ENCODE data around the gene NRXN3. TPM values are rescaled to one million over a fixed set of nuclear protein-coding genes. Genes with fewer than 3 reads are reported as not detected.

NRXN3 gene
- polyA plus RNA-seq, 1 donor (not counting 4 experiments of a cell fraction or from before 2014, with no cell fraction given), result 0.89 TPM

DNA sequence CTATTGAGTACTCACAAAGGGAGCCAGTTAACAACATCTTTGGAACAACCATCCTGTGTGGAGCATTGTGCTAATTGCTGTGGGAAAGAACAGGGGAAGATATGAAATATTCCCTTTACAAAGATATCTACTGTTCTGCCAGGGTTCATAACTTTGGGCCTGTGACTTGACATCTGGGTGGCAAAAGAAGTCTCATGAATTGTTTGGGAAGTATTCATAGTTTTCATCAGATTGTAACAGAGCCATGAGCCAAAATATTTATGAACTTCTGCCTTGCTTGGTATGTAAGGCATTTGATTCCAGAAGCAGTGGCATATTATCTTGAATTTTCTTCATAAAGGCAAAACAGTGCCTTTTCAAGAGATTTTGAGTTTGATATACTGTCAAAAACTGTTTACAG lies 1224.9 kb downstream of the NRXN3 start:
- H3K36me3 ChIP-seq (ENCODE audit: control insufficient read depth in 2 of 2, extremely low read depth in 1 of 2, insufficient read depth in 2 of 2, low read length in 2 of 2), result no peaks in the 10 kb centered on the region
- no peaks in the 10 kb centered on the region for H3K79me2 ChIP-seq (ENCODE audit: control insufficient read depth, insufficient read depth, low read length)
- H3K27ac ChIP-seq (ENCODE audit: control insufficient read depth, insufficient read depth, low read length), result no peak overlapping the region
- dilution Hi-C loops (cut with MboI; ENCODE audit: extremely low pct_ligation_motif_present, low sequenced_read_pairs), result no loop called here
- FAIRE-seq, result no peak
- H3K4me3 ChIP-seq (ENCODE audit: control insufficient read depth in 2 of 3, extremely low read depth in 1 of 3, insufficient read depth in 2 of 3, low read depth in 1 of 3, low read length in 3 of 3), result no peak overlapping the region
- no peaks in the 10 kb centered on the region for H3K27me3 ChIP-seq (ENCODE audit: control insufficient read depth, extremely low read depth, insufficient read depth, low read length)
- H3K4me2 ChIP-seq (ENCODE audit: control insufficient read depth, extremely low read depth, insufficient read depth, low read depth, low read length), result no peak overlapping the region
- H3K9me3 ChIP-seq (ENCODE audit: control insufficient read depth, low read depth, low read length), result no peaks in the 10 kb centered on the region
- H3K4me1 ChIP-seq (ENCODE audit: control insufficient read depth, extremely low read depth, insufficient read depth, low read length), result no peaks in the 10 kb centered on the region
- no peak for DNase-seq (ENCODE audit: low read depth, low spot score)
- H2AFZ ChIP-seq (ENCODE audit: control insufficient read depth, low read length), result no peak overlapping the region
- no peaks in the 10 kb centered on the region for H3K9me1 ChIP-seq (ENCODE audit: control insufficient read depth, extremely low read depth, insufficient read depth, low read length)
- H3K9ac ChIP-seq (ENCODE audit: control insufficient read depth, extremely low read depth, insufficient read depth, low read length), result no peak overlapping the region
- no peaks in the 10 kb centered on the region for H4K20me1 ChIP-seq (ENCODE audit: control insufficient read depth, extremely low read depth, insufficient read depth, low read length)
- TF ChIP-seq, protein P1, sequence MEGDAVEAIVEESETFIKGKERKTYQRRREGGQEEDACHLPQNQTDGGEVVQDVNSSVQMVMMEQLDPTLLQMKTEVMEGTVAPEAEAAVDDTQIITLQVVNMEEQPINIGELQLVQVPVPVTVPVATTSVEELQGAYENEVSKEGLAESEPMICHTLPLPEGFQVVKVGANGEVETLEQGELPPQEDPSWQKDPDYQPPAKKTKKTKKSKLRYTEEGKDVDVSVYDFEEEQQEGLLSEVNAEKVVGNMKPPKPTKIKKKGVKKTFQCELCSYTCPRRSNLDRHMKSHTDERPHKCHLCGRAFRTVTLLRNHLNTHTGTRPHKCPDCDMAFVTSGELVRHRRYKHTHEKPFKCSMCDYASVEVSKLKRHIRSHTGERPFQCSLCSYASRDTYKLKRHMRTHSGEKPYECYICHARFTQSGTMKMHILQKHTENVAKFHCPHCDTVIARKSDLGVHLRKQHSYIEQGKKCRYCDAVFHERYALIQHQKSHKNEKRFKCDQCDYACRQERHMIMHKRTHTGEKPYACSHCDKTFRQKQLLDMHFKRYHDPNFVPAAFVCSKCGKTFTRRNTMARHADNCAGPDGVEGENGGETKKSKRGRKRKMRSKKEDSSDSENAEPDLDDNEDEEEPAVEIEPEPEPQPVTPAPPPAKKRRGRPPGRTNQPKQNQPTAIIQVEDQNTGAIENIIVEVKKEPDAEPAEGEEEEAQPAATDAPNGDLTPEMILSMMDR (optimal IDR thresholded peaks at IDR 0.05 in 1 of 3, IDR thresholded peaks at IDR 0.05 in 1 of 3, conservative IDR thresholded peaks at IDR 0.05 in 1 of 3; ENCODE audit: extremely low read depth in 1 of 3, insufficient read depth in 2 of 3, low read length in 3 of 3), result no peak
- TF ChIP-seq EZH2 (IDR thresholded peaks at IDR 0.05; ENCODE audit: low read length), result no peak

DNA sequence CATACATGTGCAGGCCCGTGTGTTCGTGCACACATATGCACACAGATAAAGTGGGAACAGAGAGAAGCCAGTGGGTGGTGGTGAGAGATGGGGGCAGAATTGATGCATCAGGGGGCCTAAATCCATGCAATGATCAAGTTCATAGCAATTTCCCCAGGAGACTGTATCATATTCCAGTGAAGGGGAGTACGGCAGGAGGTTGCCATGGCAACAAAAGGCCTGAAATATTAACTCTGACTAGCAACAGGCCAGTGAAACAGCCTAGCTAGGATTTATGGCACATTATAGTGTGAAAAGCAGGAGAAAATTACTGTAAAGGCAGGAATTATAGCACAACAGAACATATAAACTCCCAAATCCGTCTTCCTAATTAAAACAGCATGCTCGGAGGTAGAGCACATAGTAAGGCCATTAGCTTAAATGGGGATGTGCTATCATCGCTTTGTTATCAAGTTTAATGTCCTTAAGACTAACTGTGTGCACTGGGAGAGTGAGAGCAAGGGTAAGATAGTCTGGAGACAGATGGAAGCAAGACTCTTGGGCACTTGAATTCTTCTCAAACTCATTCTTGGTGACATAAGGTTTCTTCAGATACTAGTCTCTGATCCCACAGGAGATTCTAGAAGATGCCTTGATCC lies 1234.8 kb downstream of the NRXN3 start:
- no peaks in the 10 kb centered on the region for H3K9me1 ChIP-seq (ENCODE audit: control insufficient read depth, extremely low read depth, insufficient read depth, low read length)
- FAIRE-seq, result no peak
- H3K4me1 ChIP-seq (ENCODE audit: control insufficient read depth, extremely low read depth, insufficient read depth, low read length), result peaks cover 2% of the 10 kb centered on the region

More for the DNA sequence above, 1234.8 kb downstream of the NRXN3 start:
- Histone ChIP-seq H3K79me2 (ENCODE audit: control insufficient read depth, insufficient read depth, low read length) (no peaks in the 10 kb centered on the region), H3K27ac (ENCODE audit: control insufficient read depth, insufficient read depth, low read length) (no peak overlapping the region), H3K4me2 (ENCODE audit: control insufficient read depth, extremely low read depth, insufficient read depth, low read depth, low read length) (no peak overlapping the region), H3K9ac (ENCODE audit: control insufficient read depth, extremely low read depth, insufficient read depth, low read length) (no peak overlapping the region), H3K36me3 (ENCODE audit: control insufficient read depth in 2 of 2, extremely low read depth in 1 of 2, insufficient read depth in 2 of 2, low read length in 2 of 2) (no peaks in the 10 kb centered on the region), H4K20me1 (ENCODE audit: control insufficient read depth, extremely low read depth, insufficient read depth, low read length) (no peaks in the 10 kb centered on the region), H3K27me3 (ENCODE audit: control insufficient read depth, extremely low read depth, insufficient read depth, low read length) (no peaks in the 10 kb centered on the region), H3K4me3 (ENCODE audit: control insufficient read depth in 2 of 3, extremely low read depth in 1 of 3, insufficient read depth in 2 of 3, low read depth in 1 of 3, low read length in 3 of 3) (no peak overlapping the region), H2AFZ (ENCODE audit: control insufficient read depth, low read length) (no peak overlapping the region), H3K9me3 (ENCODE audit: control insufficient read depth, low read depth, low read length) (no peaks in the 10 kb centered on the region)
- TF ChIP-seq, protein P1 (optimal IDR thresholded peaks at IDR 0.05 in 1 of 3, IDR thresholded peaks at IDR 0.05 in 1 of 3, conservative IDR thresholded peaks at IDR 0.05 in 1 of 3; ENCODE audit: extremely low read depth in 1 of 3, insufficient read depth in 2 of 3, low read length in 3 of 3), result no peak
- no peak for TF ChIP-seq EZH2 (IDR thresholded peaks at IDR 0.05; ENCODE audit: low read length)
- dilution Hi-C loops (cut with MboI; ENCODE audit: extremely low pct_ligation_motif_present, low sequenced_read_pairs), result no loop called here
- DNase-seq (ENCODE audit: low read depth, low spot score), result no peak
